Bronchial epithelial cell (primary cell): ENCODE data around the gene PDGFA. TPM values are rescaled to one million over a fixed set of nuclear protein-coding genes. Genes with fewer than 3 reads are reported as not detected.

Source experiments
- DNase-seq: peaks from one replicate; pipeline ENCODE4 v3.0.0-alpha.2; 2010; ENCODE audit warnings: low read depth
- FAIRE-seq: peaks from 2 replicates; lab custom pipeline; 2011; peaks lifted over from hg19 to GRCh38; lab: Jason Lieb, UNC
- H3K27me3 ChIP-seq: 2 replicates; pipeline ENCODE4 v1.5.1; 2011; ENCODE audit warnings: low read length; ENCODE audit not compliant: control insufficient read depth, insufficient read depth
- H3K36me3 ChIP-seq: 2 replicates; pipeline ENCODE4 v1.5.1; 2011; ENCODE audit warnings: low read length; ENCODE audit not compliant: control insufficient read depth, insufficient read depth
- H3K4me3 ChIP-seq: 2 replicates; pipeline ENCODE4 v1.5.1; 2011; ENCODE audit warnings: mild to moderate bottlenecking, low read depth, low read length, control low read depth
- total RNA-seq: library from RNA; depleted of rRNA; stranded (reverse); fragments of >200 nt; gene quantifications from 2 replicates; pipeline ENCODE4 v1.2.1, GENCODE V29; 2014
- TF ChIP-seq, protein P1 (sequence below): IDR thresholded peaks from 2 replicates; pipeline ENCODE4 v1.5.1; 2011; ENCODE audit warnings: mild to moderate bottlenecking, moderate library complexity, low read length, control low read depth, inconsistent platforms; ENCODE audit not compliant: insufficient read depth, severe bottlenecking

Gene PDGFA
- total RNA-seq, 1 donor from 2014 or later, result 64.8 TPM

DNA sequence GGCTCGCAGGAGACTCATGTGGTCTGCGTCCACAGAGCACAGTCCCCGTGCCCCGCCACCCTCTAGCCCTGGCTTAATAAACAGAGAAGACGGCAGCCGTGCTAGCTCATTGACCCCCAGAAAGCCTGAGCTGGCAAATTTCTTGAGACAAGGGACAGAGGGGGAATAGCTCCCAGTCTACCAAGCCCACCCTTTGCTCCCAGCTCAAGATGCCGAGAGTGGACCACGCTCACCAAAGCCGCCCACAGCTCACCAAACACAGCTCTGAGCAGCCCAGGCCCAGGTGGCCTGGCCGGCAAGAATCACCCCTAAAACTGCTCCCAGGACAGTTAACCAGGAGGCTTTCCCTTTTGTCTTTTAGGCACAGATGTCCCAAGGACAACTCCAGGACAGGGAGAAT is 5.4 kb downstream of the PDGFA start:
- FAIRE-seq, result no peak
- Histone ChIP-seq H3K27me3 (no peaks in the 10 kb centered on the region), H3K36me3 (peaks cover 14% of the 10 kb centered on the region), H3K4me3 (no peak overlapping the region)
- no peak for DNase-seq
- TF ChIP-seq, protein P1, sequence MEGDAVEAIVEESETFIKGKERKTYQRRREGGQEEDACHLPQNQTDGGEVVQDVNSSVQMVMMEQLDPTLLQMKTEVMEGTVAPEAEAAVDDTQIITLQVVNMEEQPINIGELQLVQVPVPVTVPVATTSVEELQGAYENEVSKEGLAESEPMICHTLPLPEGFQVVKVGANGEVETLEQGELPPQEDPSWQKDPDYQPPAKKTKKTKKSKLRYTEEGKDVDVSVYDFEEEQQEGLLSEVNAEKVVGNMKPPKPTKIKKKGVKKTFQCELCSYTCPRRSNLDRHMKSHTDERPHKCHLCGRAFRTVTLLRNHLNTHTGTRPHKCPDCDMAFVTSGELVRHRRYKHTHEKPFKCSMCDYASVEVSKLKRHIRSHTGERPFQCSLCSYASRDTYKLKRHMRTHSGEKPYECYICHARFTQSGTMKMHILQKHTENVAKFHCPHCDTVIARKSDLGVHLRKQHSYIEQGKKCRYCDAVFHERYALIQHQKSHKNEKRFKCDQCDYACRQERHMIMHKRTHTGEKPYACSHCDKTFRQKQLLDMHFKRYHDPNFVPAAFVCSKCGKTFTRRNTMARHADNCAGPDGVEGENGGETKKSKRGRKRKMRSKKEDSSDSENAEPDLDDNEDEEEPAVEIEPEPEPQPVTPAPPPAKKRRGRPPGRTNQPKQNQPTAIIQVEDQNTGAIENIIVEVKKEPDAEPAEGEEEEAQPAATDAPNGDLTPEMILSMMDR, result no peak

DNA sequence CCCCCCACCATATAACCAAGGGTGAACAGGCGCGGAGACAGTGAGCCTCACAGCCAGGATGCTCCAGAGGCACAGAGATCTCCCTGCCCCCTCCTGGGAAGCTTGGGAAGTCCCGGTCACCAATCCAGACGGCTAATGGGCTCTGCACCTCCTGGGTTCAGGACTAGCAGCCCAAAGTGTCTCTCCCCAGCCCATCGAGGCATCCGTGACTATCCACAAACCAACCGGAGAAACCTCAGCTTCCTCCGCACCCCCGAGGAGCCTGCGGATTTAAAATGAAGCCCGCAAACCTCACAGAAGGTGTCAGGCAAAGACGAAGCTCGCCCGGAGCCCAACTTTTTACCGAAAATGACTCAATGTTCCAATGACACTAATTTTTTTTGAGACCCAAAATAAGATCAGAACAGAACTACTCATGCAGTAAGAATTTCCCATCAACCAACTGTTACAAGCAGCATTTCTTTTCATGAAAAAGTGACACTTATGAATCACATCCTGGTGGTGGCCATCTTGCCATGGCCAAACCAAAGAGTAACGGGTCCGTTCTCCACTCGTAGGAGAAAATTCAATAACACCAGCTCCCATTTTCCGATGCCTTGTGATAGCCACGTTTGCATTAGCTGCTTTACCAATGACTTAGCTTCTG is 6.0 kb downstream of the PDGFA start:
- no peak overlapping the region for H3K4me3 ChIP-seq
- H3K36me3 ChIP-seq, result peaks cover 19% of the 10 kb centered on the region
- TF ChIP-seq, protein P1, result peak; percentile 31
- no peaks in the 10 kb centered on the region for H3K27me3 ChIP-seq
- FAIRE-seq (no peak), DNase-seq (no peak)

DNA sequence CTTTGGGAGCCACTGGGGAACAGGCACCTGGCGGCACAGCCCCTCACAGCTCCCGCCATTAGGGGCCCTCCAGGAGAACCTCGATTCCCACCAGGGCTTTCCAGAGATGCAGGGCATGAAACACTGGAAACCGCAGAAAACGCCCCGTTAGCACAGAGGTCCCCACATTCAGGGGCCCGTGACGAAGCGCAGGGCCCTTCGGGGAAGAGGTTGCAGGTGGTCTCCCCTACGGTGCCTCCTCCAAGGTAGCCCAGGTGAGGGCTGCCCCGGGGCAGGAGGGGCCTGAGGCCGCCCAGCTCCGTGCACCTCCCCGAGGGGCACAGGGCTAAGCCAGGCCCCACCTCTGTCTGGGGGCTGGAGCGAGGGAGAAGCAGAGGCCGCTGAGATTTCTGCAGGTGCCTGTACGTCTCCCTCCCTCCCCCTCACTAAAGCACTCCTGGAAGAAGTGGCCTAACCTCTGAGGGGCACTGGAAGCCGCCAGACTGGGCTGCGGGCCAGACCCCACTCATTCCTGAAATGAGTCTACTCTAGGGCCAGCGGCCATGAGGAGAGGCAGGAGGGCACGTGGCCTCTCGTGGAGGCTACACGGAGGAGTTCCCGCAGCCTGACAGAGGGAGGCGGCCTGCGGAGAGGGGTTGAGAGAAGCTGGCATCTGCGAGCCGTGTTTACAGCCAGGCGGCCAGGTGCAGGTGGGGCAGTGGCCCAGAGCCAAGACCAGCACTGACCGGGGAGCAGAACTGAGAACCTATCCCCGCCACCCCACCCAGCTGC is 6.9 kb downstream of the PDGFA start:
- TF ChIP-seq, protein P1, result no peak
- peaks cover 22% of the 10 kb centered on the region for H3K36me3 ChIP-seq
- no peaks in the 10 kb centered on the region for H3K27me3 ChIP-seq
- FAIRE-seq (no peak), DNase-seq (no peak)
- no peak overlapping the region for H3K4me3 ChIP-seq

DNA sequence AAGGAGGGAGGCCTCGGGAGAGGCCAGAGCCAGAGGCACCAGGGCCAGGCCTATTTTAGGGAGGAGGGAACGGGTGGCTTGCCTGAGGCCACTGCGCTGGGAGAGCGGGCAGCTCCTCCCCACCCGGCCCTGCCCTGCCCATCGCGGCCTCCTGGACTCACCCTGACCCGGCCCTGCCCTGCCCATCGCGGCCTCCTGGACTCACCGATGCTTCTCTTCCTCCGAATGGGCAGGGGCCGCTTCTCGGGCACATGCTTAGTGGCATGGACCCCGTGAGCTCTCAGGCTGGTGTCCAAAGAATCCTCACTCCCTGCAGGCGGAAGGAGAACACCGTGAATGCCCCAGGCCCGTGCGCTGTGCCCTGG is 7.5 kb downstream of the PDGFA start:
- DNase-seq (no peak), FAIRE-seq (no peak)
- H3K36me3 ChIP-seq, result peaks cover 24% of the 10 kb centered on the region
- TF ChIP-seq, protein P1, result no peak
- H3K4me3 ChIP-seq, result no peak overlapping the region
- H3K27me3 ChIP-seq, result no peaks in the 10 kb centered on the region

DNA sequence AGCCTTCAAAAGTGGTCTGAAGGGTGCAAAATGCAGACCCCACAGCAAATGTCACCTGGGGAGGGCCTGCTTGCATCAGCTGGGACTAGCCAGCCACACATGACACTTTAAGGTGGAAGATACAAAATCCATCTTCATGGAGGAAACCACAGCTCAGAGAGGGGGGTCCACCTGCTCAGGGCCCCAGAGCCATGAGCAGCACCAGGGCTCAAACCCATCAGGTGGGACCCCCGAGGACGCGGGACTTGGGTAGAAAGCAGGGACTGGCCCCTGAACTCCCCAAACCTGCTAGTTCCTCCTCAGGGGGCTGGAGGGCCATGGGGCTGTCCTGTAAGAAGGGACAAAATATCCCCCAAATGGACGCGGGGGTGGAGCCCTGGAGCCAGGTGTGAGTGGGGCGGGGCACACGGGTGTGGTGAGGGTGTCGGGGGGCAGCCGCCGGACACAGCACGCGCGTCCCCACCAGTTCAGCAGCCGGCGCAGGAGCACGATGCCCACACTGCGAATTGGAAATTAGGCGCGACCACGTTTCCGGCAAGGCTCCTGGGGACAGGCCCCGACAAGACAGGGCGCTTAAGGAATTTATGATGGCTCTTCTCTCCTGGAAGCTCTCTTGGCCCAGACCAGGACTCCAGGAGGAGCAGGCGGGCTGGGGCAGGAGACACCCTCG is 8.0 kb downstream of the PDGFA start:
- no peak overlapping the region for H3K4me3 ChIP-seq
- no peaks in the 10 kb centered on the region for H3K27me3 ChIP-seq
- TF ChIP-seq, protein P1, result no peak
- peak; percentile 74 for DNase-seq
- peaks cover 24% of the 10 kb centered on the region for H3K36me3 ChIP-seq
- FAIRE-seq, result no peak
